Adrenal gland (tissue), 5 donors: ENCODE results near the gene PATE3.

Source experiments
- POLR2A ChIP-seq, 2 donors: fragments of 450-650 bp; IDR thresholded peaks; one replicate each; pipeline ENCODE4 v1.6.1; 2017; ENCODE audit warnings: antibody characterized with exemption in 2 of 2, mild to moderate bottlenecking in 2 of 2, moderate library complexity in 1 of 2
- TF ChIP-seq, protein P1 (sequence below), 6 experiments: fragments of 450-650 bp in 4 of 6; fragments of 200-600 bp in 2 of 6; sonication (generic) in 1 of 6; IDR thresholded peaks; 1 replicate in 5 of 6; 2 replicates in 1 of 6; pipeline versions ENCODE4 v1.5.1 to v1.8.0; 2016 to 2021; ENCODE audit warnings: antibody characterized with exemption in 6 of 6, mild to moderate bottlenecking in 2 of 6, moderate library complexity in 1 of 6
- donor health status: DM: no; HTN: no; CAD: no.

- TF ChIP-seq, protein P1, sequence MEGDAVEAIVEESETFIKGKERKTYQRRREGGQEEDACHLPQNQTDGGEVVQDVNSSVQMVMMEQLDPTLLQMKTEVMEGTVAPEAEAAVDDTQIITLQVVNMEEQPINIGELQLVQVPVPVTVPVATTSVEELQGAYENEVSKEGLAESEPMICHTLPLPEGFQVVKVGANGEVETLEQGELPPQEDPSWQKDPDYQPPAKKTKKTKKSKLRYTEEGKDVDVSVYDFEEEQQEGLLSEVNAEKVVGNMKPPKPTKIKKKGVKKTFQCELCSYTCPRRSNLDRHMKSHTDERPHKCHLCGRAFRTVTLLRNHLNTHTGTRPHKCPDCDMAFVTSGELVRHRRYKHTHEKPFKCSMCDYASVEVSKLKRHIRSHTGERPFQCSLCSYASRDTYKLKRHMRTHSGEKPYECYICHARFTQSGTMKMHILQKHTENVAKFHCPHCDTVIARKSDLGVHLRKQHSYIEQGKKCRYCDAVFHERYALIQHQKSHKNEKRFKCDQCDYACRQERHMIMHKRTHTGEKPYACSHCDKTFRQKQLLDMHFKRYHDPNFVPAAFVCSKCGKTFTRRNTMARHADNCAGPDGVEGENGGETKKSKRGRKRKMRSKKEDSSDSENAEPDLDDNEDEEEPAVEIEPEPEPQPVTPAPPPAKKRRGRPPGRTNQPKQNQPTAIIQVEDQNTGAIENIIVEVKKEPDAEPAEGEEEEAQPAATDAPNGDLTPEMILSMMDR (IDR thresholded peaks at IDR 0.05), result no peak
- TF ChIP-seq POLR2A (IDR thresholded peaks at IDR 0.05), result no peak
Measured at GRCh38 chr11:125790825-125791224, 2.9 kb downstream of the PATE3 start.
